OCI-M2 (cell line): ENCODE results near the gene TRIM50.
"Not testable (repeated sequence)": the region's sequence is repeated elsewhere in the genome, so short reads cannot be mapped to it uniquely, and the experiment has no call there.

Source experiments
- DNase-seq: peaks from one replicate; lab custom pipeline; 2025; ENCODE audit not compliant: unreplicated experiment; lab: John Stamatoyannopoulos, UW

Gene TRIM50

GRCh38 chr7:73316521-73316920 is 11.4 kb downstream of the TRIM50 start:
- no peak for DNase-seq

- DNase-seq = no peak
Observed at GRCh38 chr7:73314271-73314670, 13.6 kb downstream of the TRIM50 start.

GRCh38 chr7:73313521-73313906 is 14.4 kb downstream of the TRIM50 start:
- DNase-seq = no peak

- DNase-seq = no peak
Observed at GRCh38 chr7:73312831-73313520, 14.9 kb downstream of the TRIM50 start.

GRCh38 chr7:73311421-73311820 is 16.5 kb downstream of the TRIM50 start:
- not testable (repeated sequence) for DNase-seq

- DNase-seq = no peak
Observed at GRCh38 chr7:73308665-73309214, 19.1 kb downstream of the TRIM50 start, which contains the start of gene NSUN5. Gene NSUN5 (minus strand): TSS chr7:73308826. CDS start chr7:73308790, 36 bp downstream.

- DNase-seq = no peak
Observed at GRCh38 chr7:73308074-73308664, 19.7 kb downstream of the TRIM50 start.

- no peak for DNase-seq
Observed at GRCh38 chr7:73307436-73307835, 20.4 kb downstream of the TRIM50 start.

- DNase-seq = not testable (repeated sequence)
Observed at GRCh38 chr7:73304612-73305387, 23.1 kb downstream of the TRIM50 start.

- no peak for DNase-seq
Observed at GRCh38 chr7:73304071-73304470, 23.8 kb downstream of the TRIM50 start.

- no peak for DNase-seq
Observed at GRCh38 chr7:73303546-73303945, 24.3 kb downstream of the TRIM50 start.

- DNase-seq = not testable (repeated sequence)
Observed at GRCh38 chr7:73302846-73303245, 25.0 kb downstream of the TRIM50 start.

- not testable (repeated sequence) for DNase-seq
Observed at GRCh38 chr7:73301108-73301507, 26.8 kb downstream of the TRIM50 start.

GRCh38 chr7:73299812-73300211 is 28.1 kb downstream of the TRIM50 start:
- DNase-seq = not testable (repeated sequence)

GRCh38 chr7:73297706-73298105 is 30.2 kb downstream of the TRIM50 start:
- DNase-seq = not testable (repeated sequence)

GRCh38 chr7:73297235-73297634 is 30.6 kb downstream of the TRIM50 start:
- DNase-seq = not testable (repeated sequence)

GRCh38 chr7:73277210-73277609 is 50.7 kb downstream of the TRIM50 start:
- not testable (repeated sequence) for DNase-seq

GRCh38 chr7:73267813-73268212 is 60.1 kb downstream of the TRIM50 start:
- DNase-seq = not testable (repeated sequence)

GRCh38 chr7:73266719-73267368 is 61.0 kb downstream of the TRIM50 start:
- not testable (repeated sequence) for DNase-seq
